ENCODE data around the gene CD3D.
A peak's percentile ranks its signal among the peaks of the same experiment; 100 is the strongest.

CD3D gene

DNA sequence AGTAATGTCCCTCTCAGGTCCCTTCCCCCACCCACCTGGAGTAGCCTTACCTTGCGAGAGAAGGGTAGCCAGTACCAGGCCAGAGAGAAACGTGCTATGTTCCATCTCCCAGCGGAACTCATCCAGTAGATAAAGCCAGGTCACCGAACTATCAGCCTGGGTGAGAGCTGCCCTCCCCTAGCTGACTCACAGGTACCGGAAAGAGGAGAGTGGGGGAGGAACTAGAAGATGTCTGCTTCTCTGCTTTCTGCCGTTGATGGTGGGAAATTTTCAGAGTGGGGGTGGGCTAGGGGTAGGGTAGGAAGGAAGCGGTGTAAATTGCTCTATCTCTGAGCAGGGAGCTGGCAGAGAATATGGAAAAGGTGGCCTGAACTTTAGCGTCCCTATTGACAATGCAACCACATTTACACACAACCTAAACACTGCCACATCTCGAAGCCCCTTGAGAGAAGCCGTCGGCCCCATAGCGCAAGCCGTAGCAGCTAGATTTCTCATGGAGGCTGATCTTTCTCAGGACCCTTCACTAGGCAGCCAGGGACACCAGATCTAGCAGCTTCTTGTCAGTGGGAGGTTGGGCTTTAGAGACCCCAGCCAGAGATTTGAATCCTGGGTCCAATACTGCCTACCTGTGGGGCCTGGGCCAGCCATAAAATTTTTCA is at the start of gene CD3D:
Gene CD3D (minus strand): TSS at position 203 of the 659 bp plus-strand sequence. CDS start 98 bp downstream, at position 105.
- intact Hi-C loops (cut with DNase I): no loop called here
- no peak for DNase-seq

DNA sequence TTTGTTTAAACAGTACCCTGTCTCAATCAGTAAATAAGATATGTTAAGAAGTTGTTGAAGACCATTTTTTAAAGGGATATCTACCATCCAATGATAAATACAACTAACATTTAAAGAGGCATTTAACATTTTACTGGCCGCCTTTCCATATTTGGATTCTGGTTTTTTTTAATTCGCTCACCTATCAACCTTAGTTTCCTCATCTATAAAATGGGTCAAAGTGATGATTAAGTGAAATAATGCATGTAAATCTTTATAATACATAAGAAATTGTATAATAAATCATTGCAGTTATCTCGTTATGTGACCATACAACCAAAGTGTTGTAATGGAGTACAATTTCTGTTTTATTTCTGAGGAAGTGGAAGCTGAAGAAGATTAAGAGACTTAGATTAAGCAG is 41.2 kb upstream of the CD3D start:
- intact Hi-C loops (cut with DNase I): no loop called here
- no peak for DNase-seq

DNA sequence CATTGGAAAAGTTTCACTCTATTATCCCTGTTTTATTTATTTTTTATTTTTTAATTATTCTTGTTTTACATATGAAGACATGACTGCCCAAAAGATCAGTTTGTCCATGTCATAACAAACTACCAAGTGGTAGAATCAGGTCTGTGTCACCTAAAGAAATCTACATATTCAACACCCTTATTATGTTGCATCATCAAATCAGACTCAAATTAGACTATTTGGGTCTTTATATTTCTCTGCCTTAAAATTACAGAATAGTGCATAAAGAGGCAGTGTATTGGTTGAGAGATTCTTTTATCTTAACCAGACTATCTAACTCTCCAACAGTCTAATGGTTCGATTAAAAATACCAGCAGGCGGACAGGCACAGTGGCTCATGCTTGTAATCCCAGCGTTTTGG is 40.4 kb upstream of the CD3D start:
- no peak for DNase-seq
- intact Hi-C loops (cut with DNase I): no loop called here

DNA sequence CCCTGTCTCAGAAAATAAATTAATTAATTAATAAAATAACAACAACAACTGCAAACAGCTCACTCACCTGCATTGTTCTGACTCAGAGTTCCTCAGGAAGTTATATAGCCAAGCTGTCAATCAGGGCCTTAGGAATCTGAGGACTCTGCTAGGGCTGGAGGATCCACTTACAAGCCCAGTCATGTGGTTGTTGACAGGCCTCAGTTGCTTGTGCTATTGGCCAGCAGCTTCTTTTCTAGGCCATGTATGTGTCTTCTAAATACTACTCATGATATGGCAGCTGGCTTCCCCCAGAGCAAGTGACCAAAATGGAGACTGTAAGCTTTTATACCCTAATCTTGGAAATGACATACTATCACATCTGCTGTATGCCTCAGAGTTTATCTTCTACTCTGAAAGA is 38.1 kb upstream of the CD3D start:
- DNase-seq: no peak
- intact Hi-C loops (cut with DNase I): no loop called here

DNA sequence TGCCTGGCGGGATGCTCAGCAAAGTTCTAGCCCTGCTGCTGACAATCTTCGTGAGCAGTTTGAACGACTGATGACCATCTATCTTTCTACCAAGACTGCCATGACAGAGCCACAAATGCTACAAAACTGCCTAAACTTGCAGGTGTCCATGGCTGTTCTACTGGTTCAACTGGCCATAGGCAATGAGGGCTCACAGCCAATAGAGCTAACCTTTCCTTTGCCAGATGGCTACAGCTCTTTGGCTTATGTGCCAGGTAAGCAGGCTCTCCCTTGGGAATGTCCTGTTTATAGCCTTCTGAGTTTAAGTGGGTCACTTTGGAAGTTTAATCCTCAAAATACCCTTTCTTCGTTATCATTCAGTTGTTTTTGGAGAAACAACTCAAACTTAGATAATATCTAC is 37.0 kb upstream of the CD3D start:
- intact Hi-C loops (cut with DNase I): no loop called here
- DNase-seq: no peak

DNA sequence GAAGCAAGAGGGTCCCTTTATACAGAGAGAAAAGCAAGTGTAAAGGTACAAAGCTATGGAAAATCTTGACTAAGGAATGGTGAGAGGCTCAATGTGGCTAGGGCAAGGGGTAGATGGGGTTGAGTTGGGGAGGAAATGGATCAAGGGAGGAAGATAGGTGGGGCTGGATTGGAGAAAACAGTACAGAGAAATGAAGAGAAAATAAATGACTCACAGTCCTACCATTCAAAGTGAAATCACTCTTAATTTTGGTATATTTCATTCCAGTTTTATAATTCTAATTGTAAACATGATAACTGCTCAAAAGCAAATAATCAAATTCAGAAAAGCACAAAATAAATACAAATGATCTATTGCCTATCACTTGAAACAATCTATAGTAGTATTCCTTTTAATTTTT is 33.5 kb upstream of the CD3D start:
- no peak for DNase-seq
- intact Hi-C loops (cut with DNase I): no loop called here

DNA sequence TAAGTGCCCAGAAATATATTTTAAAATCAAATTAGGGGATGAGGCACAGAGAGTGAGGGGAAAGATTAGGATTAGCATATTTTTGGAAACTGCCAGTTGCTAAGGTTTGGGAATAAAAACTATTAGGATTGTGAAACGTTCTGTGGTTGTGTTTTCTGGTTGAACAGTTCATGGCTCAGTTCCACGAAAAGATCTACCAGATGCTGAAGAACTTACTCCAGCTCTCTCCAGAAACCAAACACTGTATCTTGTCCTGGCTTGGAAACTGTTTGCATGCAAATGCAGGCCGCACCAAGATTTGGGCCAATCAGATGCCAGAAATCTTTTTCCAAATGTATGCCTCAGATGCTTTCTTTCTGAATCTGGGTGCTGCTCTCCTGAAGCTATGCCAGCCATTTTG is 32.2 kb upstream of the CD3D start:
- intact Hi-C loops (cut with DNase I): no loop called here
- no peak for DNase-seq

DNA sequence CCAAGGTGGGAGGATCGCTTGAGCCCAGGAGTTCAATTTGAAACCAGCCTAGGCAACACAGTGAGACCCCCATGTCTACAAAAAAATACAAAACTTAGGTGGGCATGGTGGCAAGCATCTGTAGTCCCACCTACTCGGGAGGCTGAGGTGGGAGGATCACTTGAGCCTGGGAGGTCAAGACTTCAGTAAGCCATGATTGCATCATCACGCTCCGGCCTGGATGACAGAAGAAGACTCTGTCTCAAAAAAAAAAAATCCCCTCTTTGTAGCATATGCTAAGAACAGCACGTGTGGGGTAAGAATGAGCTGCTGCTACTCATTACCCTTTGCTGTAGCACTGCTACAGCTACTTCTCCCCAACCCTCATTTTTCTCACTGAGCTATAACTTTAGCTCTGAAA is 31.4 kb upstream of the CD3D start:
- intact Hi-C loops (cut with DNase I): no loop called here

DNA sequence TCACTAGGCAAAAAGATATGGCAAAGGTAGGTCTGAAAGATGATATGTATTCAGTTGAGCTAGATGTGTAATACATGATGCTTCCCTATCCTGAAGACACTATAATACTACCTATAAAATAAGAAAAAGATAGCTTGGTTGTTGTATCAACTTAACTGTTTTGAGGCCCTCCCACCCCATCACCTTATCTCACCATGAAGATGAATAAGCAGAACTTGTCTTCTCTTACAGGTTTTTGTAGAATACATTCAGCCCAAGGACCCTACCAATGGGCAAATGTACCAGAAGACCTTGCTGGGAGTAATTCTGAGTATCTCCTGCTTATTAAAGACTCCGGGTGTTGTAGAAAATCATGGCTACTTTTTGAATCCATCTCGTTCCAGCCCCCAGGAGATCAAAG is 30.8 kb upstream of the CD3D start:
- DNase-seq: no peak
- intact Hi-C loops (cut with DNase I): no loop called here

More for the DNA sequence above, 31.4 kb upstream of the CD3D start:
- DNase-seq: no peak

DNA sequence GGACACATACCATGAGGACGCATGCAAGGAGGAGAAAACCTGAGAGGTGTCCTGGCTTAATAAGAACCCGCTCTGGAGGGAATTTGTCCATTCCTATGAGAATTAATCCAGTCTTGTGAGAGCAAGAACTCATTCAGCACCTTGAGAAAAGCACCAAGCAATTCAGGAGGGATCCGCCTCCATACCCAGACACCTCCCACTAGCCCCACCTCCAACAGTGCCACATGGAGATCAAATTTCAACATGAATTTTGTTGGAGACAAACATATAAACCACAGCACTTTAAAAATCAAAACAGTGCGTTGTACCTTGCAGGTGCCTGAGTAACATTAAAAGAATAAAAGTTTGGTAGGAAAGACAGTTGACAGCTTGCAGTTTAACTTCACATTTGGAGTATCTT is 28.3 kb upstream of the CD3D start:
- no peak for DNase-seq
- intact Hi-C loops (cut with DNase I): no loop called here

DNA sequence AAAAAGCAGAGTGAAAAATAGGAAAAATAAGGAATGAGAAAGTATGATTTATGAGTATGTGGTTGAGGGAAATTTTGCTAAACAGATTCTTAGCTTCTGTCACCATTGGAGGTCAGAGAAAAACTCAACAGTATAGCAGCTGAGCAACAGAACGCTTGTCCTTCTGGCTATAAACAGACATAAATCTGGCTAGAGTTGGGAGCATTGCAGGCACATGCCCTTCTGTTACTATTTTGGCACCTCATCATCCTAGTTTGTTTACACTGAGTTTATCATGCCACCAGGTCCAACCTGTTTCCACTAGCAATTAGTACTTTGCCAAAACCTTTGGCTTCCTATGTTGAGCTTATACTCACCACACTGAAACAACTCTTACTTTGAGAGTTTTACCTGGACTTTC is 23.8 kb upstream of the CD3D start:
- intact Hi-C loops (cut with DNase I): no loop called here
- no peak for DNase-seq

DNA sequence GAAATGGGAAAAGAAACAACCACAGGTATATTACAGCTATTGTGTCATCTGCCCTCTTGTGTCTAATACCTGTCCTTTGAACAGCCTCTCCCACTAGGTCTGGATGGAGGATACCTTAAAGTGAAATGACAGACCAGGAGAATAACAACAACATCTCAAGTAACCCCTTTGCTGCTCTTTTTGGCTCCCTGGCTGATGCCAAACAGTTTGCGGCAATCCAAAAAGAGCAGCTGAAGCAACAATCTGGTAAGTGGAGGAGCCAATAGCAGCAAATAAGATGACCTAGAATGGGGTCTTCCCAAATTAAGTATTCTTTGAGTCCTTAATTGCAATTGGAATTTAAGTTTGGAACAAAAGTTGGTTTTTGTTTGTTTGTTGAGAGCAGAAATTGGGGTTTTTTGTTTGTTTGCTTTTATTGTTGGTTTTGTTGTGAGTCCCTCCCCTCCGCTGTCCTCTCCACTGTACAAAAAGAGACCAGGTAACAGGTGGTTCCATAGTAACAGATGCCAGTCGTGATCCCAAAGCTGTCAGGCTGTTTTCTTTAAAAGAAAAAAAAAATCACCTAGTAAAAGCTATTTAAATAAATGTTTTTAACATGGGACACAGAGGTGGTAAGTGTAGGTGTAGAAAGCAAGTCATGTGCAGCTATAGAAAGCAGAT is 22.6 kb upstream of the CD3D start:
- intact Hi-C loops (cut with DNase I): loop anchor here (5.0 kb wide), 1 partner anchor 168 kb away; no protein-coding TSS in a partner anchor
- DNase-seq: no peak

DNA sequence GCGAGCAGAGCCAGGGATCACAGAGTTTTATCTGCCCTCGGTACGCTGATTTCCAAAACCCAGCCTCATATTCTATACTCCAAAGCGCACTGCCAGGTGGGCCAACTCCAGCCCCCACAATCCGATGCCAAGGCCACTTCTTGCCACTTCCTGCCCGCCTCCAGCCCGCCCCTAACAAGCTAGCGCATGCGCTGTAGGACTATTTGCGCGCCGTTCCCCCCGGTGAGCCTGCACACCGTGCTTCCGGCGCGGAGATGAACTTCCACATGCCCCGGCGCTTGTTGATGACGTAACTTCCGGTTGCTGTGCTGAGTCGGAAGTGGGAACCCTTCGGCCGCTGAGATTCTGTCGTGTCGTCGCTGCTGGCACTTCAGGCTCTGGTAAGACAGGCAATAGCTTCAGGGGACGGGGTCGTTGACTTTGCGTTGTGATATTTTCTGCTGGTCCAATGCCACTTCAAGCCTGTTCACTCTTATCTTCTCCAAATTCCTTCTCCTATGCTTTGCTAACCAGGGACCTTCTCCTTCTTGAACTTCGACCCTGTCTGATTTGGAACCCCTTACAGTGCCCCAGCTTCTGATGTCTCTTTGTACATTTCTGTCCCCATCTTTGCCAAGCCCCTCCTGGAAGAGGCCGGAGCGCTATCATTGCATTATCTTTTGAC is 16.9 kb upstream of the CD3D start, which contains the start of gene UBE4A:
Gene UBE4A (plus strand): TSS at position 306 of the 664 bp plus-strand sequence. CDS start 5,481 bp downstream, outside the sequence.
- DNase-seq: peak; percentile 88 to 99 (median 96)
- intact Hi-C loops (cut with DNase I): loop anchor here (10.0 kb wide), 1 partner anchor 215 kb away; no protein-coding TSS in a partner anchor

DNA sequence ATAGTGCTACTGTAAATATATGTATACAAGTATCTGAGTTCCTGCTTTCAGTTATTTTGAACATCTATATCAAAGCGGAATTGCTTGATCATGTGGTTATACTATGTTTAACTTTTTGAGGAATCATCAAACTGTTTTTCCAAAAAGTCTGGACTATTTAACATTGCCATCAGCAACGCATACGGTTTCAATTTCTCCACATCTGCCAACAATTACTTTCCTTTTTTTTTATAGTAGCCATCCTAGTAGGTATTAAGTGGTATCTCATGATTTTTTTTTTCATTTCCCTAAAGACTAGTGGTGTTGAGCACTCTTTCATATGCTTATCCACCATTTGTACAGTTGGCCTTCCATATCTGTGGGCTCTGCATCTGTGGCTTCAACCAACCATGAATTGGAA is 15.6 kb upstream of the CD3D start:
- intact Hi-C loops (cut with DNase I): loop anchor here (10.0 kb wide), 1 partner anchor 213 kb away; no protein-coding TSS in a partner anchor
- no peak for DNase-seq

DNA sequence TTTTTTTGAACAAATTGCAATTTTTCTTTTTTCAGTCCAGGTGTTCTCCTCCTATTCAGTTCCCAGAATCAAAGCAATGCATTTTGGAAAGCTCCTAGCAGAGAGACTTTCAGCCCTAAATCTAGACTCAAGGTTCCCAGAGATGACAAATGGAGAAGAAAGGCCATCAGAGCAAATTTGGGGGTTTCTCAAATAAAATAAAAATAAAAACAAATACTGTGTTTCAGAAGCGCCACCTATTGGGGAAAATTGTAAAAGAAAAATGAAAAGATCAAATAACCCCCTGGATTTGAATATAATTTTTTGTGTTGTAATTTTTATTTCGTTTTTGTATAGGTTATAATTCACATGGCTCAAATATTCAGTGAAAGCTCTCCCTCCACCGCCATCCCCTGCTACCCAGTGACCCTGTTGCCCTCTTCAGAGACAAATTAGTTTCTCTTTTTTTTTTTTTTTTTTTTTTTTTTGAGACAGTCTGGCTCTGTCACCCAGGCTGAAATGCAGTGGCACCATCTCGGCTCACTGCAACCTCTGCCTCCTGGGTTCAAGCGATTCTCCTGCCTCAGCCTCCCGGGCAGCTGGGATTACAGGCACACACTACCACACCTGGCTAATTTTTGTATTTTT is 10.7 kb upstream of the CD3D start:
- intact Hi-C loops (cut with DNase I): loop anchor here (10.0 kb wide), 1 partner anchor 208 kb away; no protein-coding TSS in a partner anchor
- DNase-seq: no peak

DNA sequence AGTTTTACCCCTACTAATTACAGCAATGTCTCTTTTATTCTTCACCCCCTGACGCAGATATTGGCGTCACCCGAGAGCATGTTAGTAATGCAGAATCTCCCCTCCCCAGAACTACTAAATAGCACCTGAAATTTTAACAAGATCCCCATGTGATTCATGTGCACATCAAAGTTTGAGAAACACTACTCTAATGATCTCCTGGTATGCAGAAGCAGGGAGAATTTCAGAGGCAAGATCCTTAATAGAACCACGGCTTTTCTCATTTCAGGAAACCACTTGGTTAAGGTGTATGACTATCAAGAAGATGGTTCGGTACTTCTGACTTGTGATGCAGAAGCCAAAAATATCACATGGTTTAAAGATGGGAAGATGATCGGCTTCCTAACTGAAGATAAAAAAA is 7.0 kb upstream of the CD3D start:
- intact Hi-C loops (cut with DNase I): no loop called here
- DNase-seq: no peak

DNA sequence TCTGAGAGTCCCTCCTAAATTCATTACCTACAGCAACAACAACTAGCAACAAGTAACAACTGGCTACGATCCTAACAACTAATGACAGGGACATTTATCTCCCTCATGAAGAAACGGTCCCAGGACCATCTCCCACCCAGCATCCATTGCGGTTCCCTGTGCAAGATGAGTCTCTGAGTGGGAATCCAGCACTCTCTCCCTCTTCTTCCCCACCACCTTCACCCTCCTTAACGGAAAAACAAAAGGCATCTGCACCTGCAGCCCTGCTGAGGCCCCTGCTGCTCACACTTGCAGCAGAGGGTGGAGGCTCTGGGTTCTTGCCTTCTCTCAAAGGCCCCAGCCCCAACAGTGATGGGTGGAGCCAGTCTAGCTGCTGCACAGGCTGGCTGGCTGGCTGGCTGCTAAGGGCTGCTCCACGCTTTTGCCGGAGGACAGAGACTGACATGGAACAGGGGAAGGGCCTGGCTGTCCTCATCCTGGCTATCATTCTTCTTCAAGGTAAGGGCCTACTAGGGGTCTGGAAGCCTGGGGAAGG is 1.5 kb upstream of the CD3D start, which contains the start of gene CD3G:
Gene CD3G (plus strand): TSS at position 364 of the 535 bp plus-strand sequence. CDS start 80 bp downstream, at position 444.
- intact Hi-C loops (cut with DNase I): no loop called here
- no peak for DNase-seq

DNA sequence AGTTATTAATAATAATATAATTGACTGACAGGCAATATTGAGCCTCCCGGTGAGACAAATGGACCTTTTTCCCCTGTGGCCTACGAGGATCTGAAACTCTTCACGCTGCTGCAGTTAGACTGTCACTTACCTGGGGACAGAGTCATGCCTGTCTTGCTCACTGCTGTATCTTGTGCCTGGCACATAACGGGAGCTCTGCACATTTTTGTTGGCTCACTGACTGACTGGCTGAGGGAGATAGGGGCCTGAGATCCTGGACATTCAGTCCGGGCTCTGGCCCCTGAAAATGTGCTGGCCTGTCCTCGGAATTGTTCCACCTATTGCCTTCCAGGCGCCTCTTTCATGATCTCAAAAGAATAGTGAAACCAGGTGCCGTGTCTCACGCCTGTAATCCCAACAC is 743 bp upstream of the CD3D start:
- intact Hi-C loops (cut with DNase I): no loop called here
- no peak for DNase-seq

DNA sequence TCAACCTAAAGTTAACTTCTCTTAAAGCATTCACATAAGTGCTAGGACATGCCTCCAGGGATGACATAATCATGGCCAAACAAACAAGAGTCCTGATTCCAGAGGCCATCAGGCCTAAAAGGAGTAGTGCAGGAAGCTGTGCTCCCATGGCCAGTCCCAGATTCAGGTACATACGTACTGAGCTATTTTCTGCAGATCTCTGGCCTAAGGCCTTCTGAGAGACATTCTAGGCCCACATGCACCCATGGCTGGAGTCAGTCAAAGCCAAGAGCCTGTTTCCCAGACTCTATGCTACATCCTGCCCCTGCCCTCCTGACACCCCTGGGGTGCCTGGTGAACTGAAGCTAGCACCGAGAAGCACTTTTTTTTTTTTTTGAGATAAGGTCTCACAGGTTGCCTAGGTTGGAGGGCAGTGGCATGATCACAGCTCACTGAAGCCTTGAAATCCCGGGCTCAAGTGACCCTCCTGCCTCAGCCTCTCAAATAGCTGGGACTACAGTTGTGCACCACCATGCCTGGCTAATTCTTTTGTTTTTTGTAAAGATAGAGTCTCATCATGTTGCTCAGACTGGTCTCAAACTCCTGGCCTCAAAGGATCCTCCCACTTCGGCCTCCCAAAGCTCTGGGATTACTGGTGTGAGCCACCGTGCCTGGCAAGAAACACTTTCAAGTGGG is 553 bp downstream of the CD3D start:
- DNase-seq: no peak
- intact Hi-C loops (cut with DNase I): no loop called here
